ENCODE measurements around the gene SLC17A4. TPM values are rescaled to one million over a fixed set of nuclear protein-coding genes. Genes with fewer than 3 reads are reported as not detected.

SLC17A4 gene
- total and polyA plus RNA-seq, 10 of the 15 experiments (the other 5 are each of a cell fraction or from before 2014, with no cell fraction given), result not detected

- Histone ChIP-seq H3K9ac (ENCODE audit: control insufficient read depth, insufficient read depth, low read length) (no peak overlapping the region), H3K4me3 (no peak overlapping the region), H3K4me2 (ENCODE audit: control insufficient read depth, insufficient read depth) (no peak overlapping the region), H3K27ac (ENCODE audit: control insufficient read depth, insufficient read depth) (no peak overlapping the region), H3K79me2 (ENCODE audit: control insufficient read depth, insufficient read depth, low read length) (no peaks in the 10 kb centered on the region), H3K9me3 (replicated peaks; ENCODE audit: control insufficient read depth, insufficient read depth, low read length) (no peaks in the 10 kb centered on the region; the same call in 2 of the 3 replicates), H3K36me3 (ENCODE audit: control insufficient read depth in 2 of 2, insufficient read depth in 2 of 2, low read length in 1 of 2) (no peaks in the 10 kb centered on the region), H3K4me1 (ENCODE audit: control insufficient read depth, insufficient read depth, low read length) (no peaks in the 10 kb centered on the region), H3K27me3 (replicated peaks in 1 of 2; ENCODE audit: control insufficient read depth in 2 of 2, insufficient read depth in 2 of 2, low read length in 1 of 2) (peaks cover 0 to under 1% of the 10 kb centered on the region in 2 experiments; a peak in 1 of 4 replicates), H2AFZ (ENCODE audit: control insufficient read depth, low read depth, low read length) (no peak overlapping the region), H4K20me1 (ENCODE audit: control insufficient read depth, insufficient read depth) (no peaks in the 10 kb centered on the region)
- ChIA-PET SMC1A (ENCODE audit: uncharacterized antibody, unreplicated experiment) (no interaction called here), POLR2A (no interaction called here), RAD21 (ENCODE audit: unreplicated experiment) (no interaction called here), CTCF (interaction anchor here (0.9 to 1.3 kb wide), 2 partner anchors 18 to 85 kb away, joined by 3 to 4 read pairs; no protein-coding TSS in a partner anchor)
- in situ Hi-C loops (cut with MboI), result no loop called here
- WGBS (ENCODE audit: insufficient coverage, insufficient replicate concordance, low lambda C conversion rate, missing lambda C conversion rate), result 88% methylated on average over 2 of the region's 2 CpGs
- intact Hi-C loops (cut with micrococcal nuclease; ENCODE audit: unreplicated experiment), result no loop called here
- no peak for ATAC-seq
- no peak for FAIRE-seq
- no TSS peak for BruUV-seq (replicated peaks)
- no peak for TF ChIP-seq NFYA (IDR thresholded peaks at IDR 0.05; ENCODE audit: borderline replicate concordance, low read depth, low read length)
- no peak for TF ChIP-seq MLLT1 (IDR thresholded peaks at IDR 0.05)
- no peak for TF ChIP-seq ZNF24 (IDR thresholded peaks at IDR 0.05)
- TF ChIP-seq SUZ12 (IDR thresholded peaks at IDR 0.05; ENCODE audit: unreplicated experiment), result no peak
- TF ChIP-seq RAD51 (IDR thresholded peaks at IDR 0.05), result no peak
- TF ChIP-seq, protein P1, sequence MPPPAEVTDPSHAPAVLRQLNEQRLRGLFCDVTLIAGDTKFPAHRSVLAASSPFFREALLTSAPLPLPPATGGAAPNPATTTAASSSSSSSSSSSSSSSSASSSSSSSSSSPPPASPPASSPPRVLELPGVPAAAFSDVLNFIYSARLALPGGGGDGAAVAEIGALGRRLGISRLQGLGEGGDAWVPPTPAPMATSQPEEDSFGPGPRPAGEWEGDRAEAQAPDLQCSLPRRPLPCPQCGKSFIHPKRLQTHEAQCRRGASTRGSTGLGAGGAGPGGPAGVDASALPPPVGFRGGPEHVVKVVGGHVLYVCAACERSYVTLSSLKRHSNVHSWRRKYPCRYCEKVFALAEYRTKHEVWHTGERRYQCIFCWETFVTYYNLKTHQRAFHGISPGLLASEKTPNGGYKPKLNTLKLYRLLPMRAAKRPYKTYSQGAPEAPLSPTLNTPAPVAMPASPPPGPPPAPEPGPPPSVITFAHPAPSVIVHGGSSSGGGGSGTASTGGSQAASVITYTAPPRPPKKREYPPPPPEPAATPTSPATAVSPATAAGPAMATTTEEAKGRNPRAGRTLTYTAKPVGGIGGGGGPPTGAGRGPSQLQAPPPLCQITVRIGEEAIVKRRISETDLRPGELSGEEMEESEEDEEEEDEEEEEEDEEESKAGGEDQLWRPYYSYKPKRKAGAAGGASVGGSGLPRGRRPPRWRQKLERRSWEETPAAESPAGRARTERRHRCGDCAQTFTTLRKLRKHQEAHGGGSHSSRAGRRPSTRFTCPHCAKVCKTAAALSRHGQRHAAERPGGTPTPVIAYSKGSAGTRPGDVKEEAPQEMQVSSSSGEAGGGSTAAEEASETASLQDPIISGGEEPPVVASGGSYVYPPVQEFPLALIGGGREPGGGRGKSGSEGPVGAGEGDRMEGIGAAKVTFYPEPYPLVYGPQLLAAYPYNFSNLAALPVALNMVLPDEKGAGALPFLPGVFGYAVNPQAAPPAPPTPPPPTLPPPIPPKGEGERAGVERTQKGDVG (CRISPR knock-in tag; IDR thresholded peaks at IDR 0.05), result no peak
- TF ChIP-seq JUNB (IDR thresholded peaks at IDR 0.05), result no peak
- no peak for TF ChIP-seq NRF1 (conservative IDR thresholded peaks at IDR 0.05; ENCODE audit: low read depth, low read length)
- TF ChIP-seq SMAD5 (IDR thresholded peaks at IDR 0.05; ENCODE audit: low read depth), result no peak
- no peak for TF ChIP-seq NFYB (IDR thresholded peaks at IDR 0.05; ENCODE audit: insufficient read depth, low read depth, low read length)
- TF ChIP-seq ATF2 (IDR thresholded peaks at IDR 0.05; ENCODE audit: low read length), result no peak
- DNase-seq (ENCODE audit: low read depth, low spot score), result no peak
Observed at GRCh38 chr6:25804804-25805203, 50.3 kb downstream of the SLC17A4 start.

All from GM12878 (cell line).